ENCODE data around the gene TMA7B.

TMA7B gene

GRCh38 chr22:39979048-39979447, 18.9 kb downstream of the TMA7B start:
- no peak for DNase-seq (ENCODE audit: low spot score)
- TF ChIP-seq CTCF (IDR thresholded peaks at IDR 0.05; ENCODE audit: extremely low read depth, missing control alignments), result no peak

GRCh38 chr22:39979458-39979857, 19.3 kb downstream of the TMA7B start:
- no peak for TF ChIP-seq CTCF (IDR thresholded peaks at IDR 0.05; ENCODE audit: extremely low read depth, missing control alignments)
- DNase-seq (ENCODE audit: low spot score), result no peak

- no peak for DNase-seq (ENCODE audit: low spot score)
- no peak for TF ChIP-seq CTCF (IDR thresholded peaks at IDR 0.05; ENCODE audit: extremely low read depth, missing control alignments)
Measured at GRCh38 chr22:39980596-39980995, 20.4 kb downstream of the TMA7B start.

DNA sequence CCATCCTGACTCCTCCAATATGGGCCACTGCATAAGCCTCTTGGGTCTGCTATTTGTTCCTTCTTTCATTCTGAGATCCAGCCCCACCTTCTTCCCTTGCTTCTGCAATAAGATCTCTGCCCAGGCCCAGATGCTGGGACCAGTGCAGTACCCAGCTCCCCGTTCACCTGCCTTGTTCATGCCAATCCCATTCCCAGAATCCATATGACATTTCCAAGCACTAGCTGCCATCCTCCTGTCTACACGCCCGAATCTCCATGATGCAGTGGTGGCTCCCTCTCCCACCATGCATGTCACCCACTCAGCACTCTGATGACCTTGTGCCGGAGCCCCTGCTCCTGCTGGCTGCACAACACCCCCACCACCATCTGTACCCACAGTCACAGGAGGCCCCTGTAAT, 23.1 kb downstream of the TMA7B start:
- no peak for TF ChIP-seq CTCF (IDR thresholded peaks at IDR 0.05; ENCODE audit: extremely low read depth, missing control alignments)

DNA sequence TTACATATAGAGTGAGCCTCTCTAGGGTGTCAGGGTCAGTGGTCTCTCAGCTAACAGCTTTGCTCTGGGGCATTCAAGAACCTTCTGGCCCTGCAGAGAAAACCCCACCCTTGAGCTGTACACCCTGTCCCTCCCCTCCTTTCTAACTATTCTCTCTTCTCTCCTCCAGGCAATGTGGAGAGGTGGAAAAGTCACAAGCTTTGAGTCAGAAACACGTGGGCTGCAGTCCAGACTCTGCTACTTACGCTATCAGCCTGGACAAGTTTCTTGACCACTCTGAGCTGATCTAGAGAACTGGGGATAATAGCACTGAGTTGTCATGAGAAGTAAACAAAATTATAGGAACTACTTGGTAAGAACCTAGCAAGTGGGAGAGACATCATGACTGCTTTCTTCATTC, 23.8 kb downstream of the TMA7B start:
- DNase-seq (ENCODE audit: low spot score), result no peak
- no peak for TF ChIP-seq CTCF (IDR thresholded peaks at IDR 0.05; ENCODE audit: extremely low read depth, missing control alignments)

More for the DNA sequence above, 23.1 kb downstream of the TMA7B start:
- DNase-seq (ENCODE audit: low spot score), result no peak

GRCh38 chr22:39984746-39985145, 24.5 kb downstream of the TMA7B start:
- no peak for TF ChIP-seq CTCF (IDR thresholded peaks at IDR 0.05; ENCODE audit: extremely low read depth, missing control alignments)

DNA sequence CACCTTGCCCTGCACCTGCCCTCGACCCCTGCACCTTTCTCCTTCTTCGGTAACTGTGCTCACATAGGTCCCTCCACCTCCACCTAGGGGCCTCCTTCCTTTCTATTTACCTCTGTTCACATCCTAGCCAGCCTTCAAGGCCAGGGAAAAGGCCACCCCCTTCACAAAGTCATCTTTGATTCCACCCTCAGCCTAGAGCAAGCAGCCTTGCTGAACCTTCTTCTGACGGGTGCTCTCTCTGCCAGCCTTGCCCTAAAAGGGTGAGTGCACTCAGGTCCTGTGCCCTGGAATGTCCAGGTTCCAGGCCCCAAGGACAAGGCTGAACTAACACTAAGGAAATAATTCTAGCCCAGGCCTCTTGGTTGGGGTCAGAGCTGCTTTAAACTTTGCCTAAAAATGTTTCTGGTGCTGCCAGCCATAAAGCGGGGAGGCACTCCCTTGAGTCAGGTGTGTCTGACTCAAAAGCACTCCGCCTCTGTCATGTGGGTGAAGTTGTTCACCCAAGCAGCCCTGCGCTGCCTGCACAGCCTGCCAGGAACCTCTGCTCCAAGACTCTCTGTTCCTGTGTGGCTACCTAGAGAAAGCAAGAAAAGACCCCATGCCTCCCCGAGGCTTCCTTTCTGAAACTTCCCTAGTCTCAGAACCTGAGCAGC, 25.3 kb downstream of the TMA7B start:
- DNase-seq (ENCODE audit: low spot score), result no peak
- no peak for TF ChIP-seq CTCF (IDR thresholded peaks at IDR 0.05; ENCODE audit: extremely low read depth, missing control alignments)

More at GRCh38 chr22:39984746-39985145, 24.5 kb downstream of the TMA7B start:
- no peak for DNase-seq (ENCODE audit: low spot score)

Measured in GM20000 (cell line).